ENCODE data around the gene TNFSF15. TPM values are rescaled to one million over a fixed set of nuclear protein-coding genes. Genes with fewer than 3 reads are reported as not detected.
"Not testable (repeated sequence)": the region's sequence is repeated elsewhere in the genome, so short reads cannot be mapped to it uniquely, and the experiment has no call there.

The TNFSF15 gene
- total RNA-seq, 1 experiment from 2014 or later = not detected

DNA sequence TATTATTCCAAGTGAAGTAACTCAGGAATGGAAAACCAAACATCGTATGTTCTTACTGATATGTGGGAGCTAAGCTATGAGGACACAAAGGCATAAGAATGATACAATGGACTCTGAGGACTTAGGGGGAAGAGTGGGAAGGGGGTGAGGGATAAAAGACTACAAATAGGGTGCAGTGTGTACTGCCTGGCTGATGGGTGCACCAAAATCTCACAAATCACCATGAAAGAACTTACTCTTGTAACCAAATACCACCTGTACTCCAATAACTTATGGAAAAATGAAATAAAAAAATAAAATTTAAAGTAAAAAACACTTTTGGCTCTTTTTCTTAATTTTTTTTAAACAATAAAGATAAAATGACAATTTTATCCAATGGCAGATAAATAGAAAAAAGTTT, 64.3 kb downstream of the TNFSF15 start:
- BruUV-seq (replicated peaks); H3K4me2 ChIP-seq (ENCODE audit: low read length); H3K36me3 ChIP-seq (ENCODE audit: control insufficient read depth in 1 of 2, insufficient read depth in 2 of 2, low read length in 2 of 2); POLR2A ChIA-PET; H3K4me1 ChIP-seq (ENCODE audit: control insufficient read depth in 1 of 2, insufficient read depth in 2 of 2, low read length in 2 of 2); H3K79me2 ChIP-seq (ENCODE audit: insufficient read depth, low read length); intact Hi-C loops (cut with micrococcal nuclease); DNase-seq (ENCODE audit: low read depth, low spot score); H3K9ac ChIP-seq (ENCODE audit: low read length); H3K9me3 ChIP-seq (ENCODE audit: control insufficient read depth in 1 of 2, insufficient read depth in 1 of 2, low read depth in 1 of 2, low read length in 2 of 2); H2AFZ ChIP-seq (ENCODE audit: low read depth, low read length, poor library complexity, severe bottlenecking); H3K27me3 ChIP-seq (ENCODE audit: insufficient read depth, low read length); H3K27ac ChIP-seq (ENCODE audit: low read depth, low read length); H4K20me1 ChIP-seq (ENCODE audit: insufficient read depth); ATAC-seq; H3K4me3 ChIP-seq (replicated peaks in 1 of 2; ENCODE audit: low read depth in 1 of 2, low read length in 2 of 2); H3K9me2 ChIP-seq (ENCODE audit: insufficient read depth): not testable (repeated sequence)
- CTCF ChIA-PET = interaction anchor here (5.9 kb wide), 1 partner anchor 166 kb away, joined by 49 read pairs; no protein-coding TSS in a partner anchor
- RAD21 ChIA-PET (ENCODE audit: low non-redundant PET in 1 of 2, low total read pairs in 2 of 2, uncharacterized antibody in 2 of 2, unreplicated experiment in 2 of 2) = interaction anchor here in 1 of 2 experiments (1.2 kb wide), 1 partner anchor 165 kb away, joined by 3 read pairs; no protein-coding TSS in a partner anchor
- peak; percentile 29; the same call in 1 of the 2 replicates for TF ChIP-seq RAD21 (IDR thresholded peaks at IDR 0.05; ENCODE audit: low read depth)

DNA sequence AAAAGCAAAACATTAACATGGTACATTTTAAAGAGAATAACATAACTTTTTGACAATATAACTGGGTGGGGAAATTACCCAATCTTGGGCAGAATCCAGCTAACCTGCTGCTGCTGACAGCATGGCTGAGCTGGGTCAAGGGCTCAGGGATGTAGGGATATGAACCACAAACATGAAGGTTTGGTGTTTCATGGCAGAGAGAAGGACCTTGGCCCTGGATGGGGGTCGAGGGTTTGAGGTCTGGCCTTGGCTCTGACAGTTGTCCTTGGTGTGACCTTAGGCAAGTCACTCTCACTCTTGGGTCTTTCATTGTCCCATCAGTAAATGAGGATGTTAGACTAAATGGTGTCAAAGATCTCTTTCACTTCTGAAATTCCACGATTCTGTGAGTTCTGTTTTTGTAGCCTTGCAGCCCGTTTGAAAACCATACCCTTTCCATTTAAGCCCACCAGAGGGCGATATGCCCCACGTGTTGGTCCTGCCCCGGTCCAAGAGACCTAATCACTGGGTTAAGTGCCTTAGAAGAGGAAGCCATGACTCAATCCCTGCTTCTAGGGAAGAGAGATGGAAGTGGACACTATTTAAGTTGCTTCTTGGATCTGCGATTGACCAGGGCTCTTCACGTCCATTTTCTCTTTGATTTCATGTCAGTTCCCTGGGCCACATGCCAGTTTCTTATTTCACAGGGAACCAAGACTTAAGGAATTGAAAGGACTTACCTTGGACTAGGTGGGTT, 67.1 kb downstream of the TNFSF15 start:
- H3K4me3 ChIP-seq (replicated peaks in 1 of 2; ENCODE audit: low read depth in 1 of 2, low read length in 2 of 2) = no peak overlapping the region
- CTCF ChIA-PET = interaction anchor here (0.7 to 5.9 kb wide), 5 partner anchors 58 to 276 kb away, joined by 3 to 49 read pairs (median 5); no protein-coding TSS in a partner anchor
- H3K4me1 ChIP-seq (ENCODE audit: control insufficient read depth in 1 of 2, insufficient read depth in 2 of 2, low read length in 2 of 2) = peaks cover 0 to 5% of the 10 kb centered on the region in 2 experiments; a peak in 1 of 4 replicates
- H3K4me2 ChIP-seq (ENCODE audit: low read length) = no peak overlapping the region; the same call in 1 of the 2 replicates
- no TSS peak for BruUV-seq (replicated peaks)
- ATAC-seq = peak; percentile 96
- H3K27ac ChIP-seq (ENCODE audit: low read depth, low read length) = no peak overlapping the region
- H2AFZ ChIP-seq (ENCODE audit: low read depth, low read length, poor library complexity, severe bottlenecking) = peak overlapping the region; percentile 39
- no peaks in the 10 kb centered on the region for H4K20me1 ChIP-seq (ENCODE audit: insufficient read depth)
- 0 out of 2 replicates have a peak, but pooled peaks cover 5% of the 10 kb centered on the region for H3K27me3 ChIP-seq (ENCODE audit: insufficient read depth, low read length)
- peak; percentile 63 for DNase-seq (ENCODE audit: low read depth, low spot score)
- intact Hi-C loops (cut with micrococcal nuclease) = loop anchor here (1.0 to 2.0 kb wide), 4 partner anchors 56 to 276 kb away; partner anchors contain the start of gene TEX48
- no peak overlapping the region for H3K9ac ChIP-seq (ENCODE audit: low read length)
- POLR2A ChIA-PET = no interaction called here
- no peaks in the 10 kb centered on the region for H3K79me2 ChIP-seq (ENCODE audit: insufficient read depth, low read length)
- H3K36me3 ChIP-seq (ENCODE audit: control insufficient read depth in 1 of 2, insufficient read depth in 2 of 2, low read length in 2 of 2) = no peaks in the 10 kb centered on the region
- RAD21 ChIA-PET (ENCODE audit: low non-redundant PET in 1 of 2, low total read pairs in 2 of 2, uncharacterized antibody in 2 of 2, unreplicated experiment in 2 of 2) = interaction anchor here in 1 of 2 experiments (1.1 kb wide), 1 partner anchor 168 kb away, joined by 6 read pairs; no protein-coding TSS in a partner anchor
- no peaks in the 10 kb centered on the region for H3K9me3 ChIP-seq (ENCODE audit: control insufficient read depth in 1 of 2, insufficient read depth in 1 of 2, low read depth in 1 of 2, low read length in 2 of 2)
- H3K9me2 ChIP-seq (ENCODE audit: insufficient read depth) = no peaks in the 10 kb centered on the region
- TF ChIP-seq, protein P1, sequence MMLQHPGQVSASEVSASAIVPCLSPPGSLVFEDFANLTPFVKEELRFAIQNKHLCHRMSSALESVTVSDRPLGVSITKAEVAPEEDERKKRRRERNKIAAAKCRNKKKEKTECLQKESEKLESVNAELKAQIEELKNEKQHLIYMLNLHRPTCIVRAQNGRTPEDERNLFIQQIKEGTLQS (IDR thresholded peaks at IDR 0.05) = no peak
- TF ChIP-seq ZFX (IDR thresholded peaks at IDR 0.05) = no peak
- no peak for TF ChIP-seq CEBPB (IDR thresholded peaks at IDR 0.05; ENCODE audit: low read depth)
- TF ChIP-seq YY1 (IDR thresholded peaks at IDR 0.05; ENCODE audit: extremely low read depth, insufficient replicate concordance, low read depth, low read length) = peak; percentile 74
- TF ChIP-seq, protein P2, sequence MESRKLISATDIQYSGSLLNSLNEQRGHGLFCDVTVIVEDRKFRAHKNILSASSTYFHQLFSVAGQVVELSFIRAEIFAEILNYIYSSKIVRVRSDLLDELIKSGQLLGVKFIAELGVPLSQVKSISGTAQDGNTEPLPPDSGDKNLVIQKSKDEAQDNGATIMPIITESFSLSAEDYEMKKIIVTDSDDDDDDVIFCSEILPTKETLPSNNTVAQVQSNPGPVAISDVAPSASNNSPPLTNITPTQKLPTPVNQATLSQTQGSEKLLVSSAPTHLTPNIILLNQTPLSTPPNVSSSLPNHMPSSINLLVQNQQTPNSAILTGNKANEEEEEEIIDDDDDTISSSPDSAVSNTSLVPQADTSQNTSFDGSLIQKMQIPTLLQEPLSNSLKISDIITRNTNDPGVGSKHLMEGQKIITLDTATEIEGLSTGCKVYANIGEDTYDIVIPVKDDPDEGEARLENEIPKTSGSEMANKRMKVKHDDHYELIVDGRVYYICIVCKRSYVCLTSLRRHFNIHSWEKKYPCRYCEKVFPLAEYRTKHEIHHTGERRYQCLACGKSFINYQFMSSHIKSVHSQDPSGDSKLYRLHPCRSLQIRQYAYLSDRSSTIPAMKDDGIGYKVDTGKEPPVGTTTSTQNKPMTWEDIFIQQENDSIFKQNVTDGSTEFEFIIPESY (IDR thresholded peaks at IDR 0.05; ENCODE audit: extremely low read depth, insufficient replicate concordance, low read length) = no peak
- TF ChIP-seq, protein P3, sequence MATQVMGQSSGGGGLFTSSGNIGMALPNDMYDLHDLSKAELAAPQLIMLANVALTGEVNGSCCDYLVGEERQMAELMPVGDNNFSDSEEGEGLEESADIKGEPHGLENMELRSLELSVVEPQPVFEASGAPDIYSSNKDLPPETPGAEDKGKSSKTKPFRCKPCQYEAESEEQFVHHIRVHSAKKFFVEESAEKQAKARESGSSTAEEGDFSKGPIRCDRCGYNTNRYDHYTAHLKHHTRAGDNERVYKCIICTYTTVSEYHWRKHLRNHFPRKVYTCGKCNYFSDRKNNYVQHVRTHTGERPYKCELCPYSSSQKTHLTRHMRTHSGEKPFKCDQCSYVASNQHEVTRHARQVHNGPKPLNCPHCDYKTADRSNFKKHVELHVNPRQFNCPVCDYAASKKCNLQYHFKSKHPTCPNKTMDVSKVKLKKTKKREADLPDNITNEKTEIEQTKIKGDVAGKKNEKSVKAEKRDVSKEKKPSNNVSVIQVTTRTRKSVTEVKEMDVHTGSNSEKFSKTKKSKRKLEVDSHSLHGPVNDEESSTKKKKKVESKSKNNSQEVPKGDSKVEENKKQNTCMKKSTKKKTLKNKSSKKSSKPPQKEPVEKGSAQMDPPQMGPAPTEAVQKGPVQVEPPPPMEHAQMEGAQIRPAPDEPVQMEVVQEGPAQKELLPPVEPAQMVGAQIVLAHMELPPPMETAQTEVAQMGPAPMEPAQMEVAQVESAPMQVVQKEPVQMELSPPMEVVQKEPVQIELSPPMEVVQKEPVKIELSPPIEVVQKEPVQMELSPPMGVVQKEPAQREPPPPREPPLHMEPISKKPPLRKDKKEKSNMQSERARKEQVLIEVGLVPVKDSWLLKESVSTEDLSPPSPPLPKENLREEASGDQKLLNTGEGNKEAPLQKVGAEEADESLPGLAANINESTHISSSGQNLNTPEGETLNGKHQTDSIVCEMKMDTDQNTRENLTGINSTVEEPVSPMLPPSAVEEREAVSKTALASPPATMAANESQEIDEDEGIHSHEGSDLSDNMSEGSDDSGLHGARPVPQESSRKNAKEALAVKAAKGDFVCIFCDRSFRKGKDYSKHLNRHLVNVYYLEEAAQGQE (IDR thresholded peaks at IDR 0.05; ENCODE audit: low read depth) = no peak
- no peak for TF ChIP-seq TCF7L2 (IDR thresholded peaks at IDR 0.05; ENCODE audit: borderline replicate concordance, extremely low read depth, insufficient read depth, insufficient read length)
- TF ChIP-seq JUND (IDR thresholded peaks at IDR 0.05) = no peak
- TF ChIP-seq CBX3 (IDR thresholded peaks at IDR 0.05; ENCODE audit: low read depth) = peak; percentile 60; the same call in 1 of the 2 replicates
- TF ChIP-seq, protein P4, sequence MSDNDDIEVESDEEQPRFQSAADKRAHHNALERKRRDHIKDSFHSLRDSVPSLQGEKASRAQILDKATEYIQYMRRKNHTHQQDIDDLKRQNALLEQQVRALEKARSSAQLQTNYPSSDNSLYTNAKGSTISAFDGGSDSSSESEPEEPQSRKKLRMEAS (IDR thresholded peaks at IDR 0.05) = peak; percentile 61
- no peak for TF ChIP-seq SP1 (IDR thresholded peaks at IDR 0.05; ENCODE audit: low read depth)
